Activated CD4-positive, alpha-beta T cell treated with anti-CD3 and anti-CD28 coated beads, Interleukin-2, amount 50 U/mL, for 16 hours (primary cell): ENCODE data around the gene MEGF9.
"Not testable (repeated sequence)": the region's sequence is repeated elsewhere in the genome, so short reads cannot be mapped to it uniquely, and the experiment has no call there.

Source experiments
- DNase-seq: peaks from one replicate; pipeline ENCODE4 v3.0.0-alpha.2; 2020

Gene MEGF9

GRCh38 chr9:120570296-120570695 is 144.0 kb downstream of the MEGF9 start:
- DNase-seq: no peak

GRCh38 chr9:120569556-120569955 is 144.7 kb downstream of the MEGF9 start:
- DNase-seq: no peak

GRCh38 chr9:120568816-120569215 is 145.5 kb downstream of the MEGF9 start:
- no peak for DNase-seq

GRCh38 chr9:120567874-120568273 is 146.4 kb downstream of the MEGF9 start:
- DNase-seq: no peak

- no peak for DNase-seq
Measured at GRCh38 chr9:120567081-120567480, 147.2 kb downstream of the MEGF9 start.

- no peak for DNase-seq
Measured at GRCh38 chr9:120564589-120564988, 149.7 kb downstream of the MEGF9 start.

- no peak for DNase-seq
Measured at GRCh38 chr9:120562861-120563443, 151.3 kb downstream of the MEGF9 start.

- no peak for DNase-seq
Measured at GRCh38 chr9:120561709-120562108, 152.6 kb downstream of the MEGF9 start.

GRCh38 chr9:120559546-120559945 is 154.7 kb downstream of the MEGF9 start:
- DNase-seq: no peak

GRCh38 chr9:120558454-120558853 is 155.8 kb downstream of the MEGF9 start:
- DNase-seq: no peak

GRCh38 chr9:120557205-120557604 is 157.1 kb downstream of the MEGF9 start:
- DNase-seq: no peak

GRCh38 chr9:120556775-120557174 is 157.5 kb downstream of the MEGF9 start:
- no peak for DNase-seq

GRCh38 chr9:120555839-120556238 is 158.4 kb downstream of the MEGF9 start:
- DNase-seq: no peak

- not testable (repeated sequence) for DNase-seq
Measured at GRCh38 chr9:120552210-120552704, 162.0 kb downstream of the MEGF9 start.
